HCT116 (cell line): Measurements from ENCODE around the gene TNIP1. TPM values are rescaled to one million over a fixed set of nuclear protein-coding genes. Genes with fewer than 3 reads are reported as not detected.

Experiments
- ATAC-seq: fragments of 200-7000 bp; cut with Tn5 transposase; 2 replicates; pipeline ENCODE4 v1.9.1; 2020; ENCODE audit warnings: mild to moderate bottlenecking, moderate library complexity
- BruUV-seq: library from RNA; stranded (reverse); fragments of 400-500 nt; replicated peaks from 2 replicates; lab custom pipeline; 2021; lab: Mats Ljungman, UMichigan
- CTCF ChIA-PET: fragments of 300-600 bp; sonication (Branson Sonifier 250); formaldehyde crosslinking; loops from one replicate; lab custom pipeline; 2021; ENCODE audit warnings: antibody characterized with exemption; lab: Charles Lee
- POLR2A ChIA-PET: fragments of 300-600, 350-600 bp; sonication (Branson Sonifier 250); formaldehyde crosslinking; loops from one replicate; lab custom pipeline; 2021; ENCODE audit warnings: antibody characterized with exemption; lab: Charles Lee
- RAD21 ChIA-PET, 2 experiments: fragments of 300-600 bp; sonication (Branson Sonifier 250); formaldehyde crosslinking; loops; one replicate each; lab custom pipeline; 2023; ENCODE audit warnings: low total read pairs in 2 of 2; ENCODE audit not compliant: uncharacterized antibody in 2 of 2, unreplicated experiment in 2 of 2, low non-redundant PET in 1 of 2; lab: Charles Lee
- DNase-seq: peaks from one replicate; pipeline ENCODE4 v3.0.0-alpha.2; 2010; ENCODE audit warnings: low read depth, low spot score
- H2AFZ ChIP-seq: fragments of 200-600 bp; shearing (Covaris generic), sonication (generic); 2 replicates; pipeline ENCODE4 v1.6.1; 2017; ENCODE audit warnings: low read depth, mixed run types, mixed read lengths, antibody characterized with exemption, low read length; ENCODE audit not compliant: poor library complexity, severe bottlenecking
- H3K27ac ChIP-seq: 2 replicates; pipeline ENCODE4 v1.5.1; 2012; ENCODE audit warnings: low read depth, low read length
- H3K27me3 ChIP-seq: fragments of 200-600 bp; sonication (generic); 2 replicates; pipeline ENCODE4 v1.6.1; 2016; ENCODE audit warnings: mixed run types, low read length, mixed read lengths; ENCODE audit not compliant: insufficient read depth
- H3K36me3 ChIP-seq, 2 experiments: fragments of 200-500 bp in 1 of 2; fragments of 200-600 bp in 1 of 2; sonication (Bioruptor generic) in 1 of 2; sonication (generic) in 1 of 2; 2 replicates each; pipeline versions ENCODE4 v1.5.1 to v1.6.1; 2014 to 2016; ENCODE audit warnings: low read length in 2 of 2, inconsistent platforms in 1 of 2, mixed read lengths in 1 of 2, mixed run types in 1 of 2; ENCODE audit not compliant: insufficient read depth in 2 of 2, control insufficient read depth in 1 of 2
- H3K4me1 ChIP-seq, 2 experiments: fragments of 200-600 bp in 1 of 2; sonication (generic) in 1 of 2; 2 replicates each; pipeline versions ENCODE4 v1.5.1 to v1.6.1; 2012 to 2017; ENCODE audit warnings: low read length in 2 of 2, inconsistent platforms in 1 of 2, mild to moderate bottlenecking in 1 of 2, mixed read lengths in 1 of 2, mixed run types in 1 of 2, moderate library complexity in 1 of 2; ENCODE audit not compliant: insufficient read depth in 2 of 2, control insufficient read depth in 1 of 2
- H3K4me2 ChIP-seq: fragments of 200-600 bp; sonication (generic); 2 replicates; pipeline ENCODE4 v1.6.1; 2017; ENCODE audit warnings: mixed run types, low read length, mixed read lengths
- H3K4me3 ChIP-seq, 2 experiments: fragments of 200-600 bp in 1 of 2; sonication (generic) in 1 of 2; replicated peaks in 1 of 2; 2 replicates each; pipeline ENCODE4 v1.5.1; 2011 to 2016; ENCODE audit warnings: low read length in 2 of 2, control low read depth in 1 of 2, low read depth in 1 of 2, mild to moderate bottlenecking in 1 of 2, mixed read lengths in 1 of 2, mixed run types in 1 of 2
- H3K79me2 ChIP-seq: fragments of 200-600 bp; sonication (generic); 2 replicates; pipeline ENCODE4 v1.6.1; 2017; ENCODE audit warnings: mild to moderate bottlenecking, mixed run types, low read length, moderate library complexity, mixed read lengths; ENCODE audit not compliant: insufficient read depth
- H3K9ac ChIP-seq: fragments of 200-600 bp; sonication (generic); 2 replicates; pipeline ENCODE4 v1.6.1; 2016; ENCODE audit warnings: low read length, mixed read lengths
- H3K9me2 ChIP-seq: fragments of 200-600 bp; sonication (generic), shearing (Covaris generic); 2 replicates; pipeline ENCODE4 v1.6.1; 2017; ENCODE audit warnings: mixed run types, mild to moderate bottlenecking, moderate library complexity; ENCODE audit not compliant: insufficient read depth
- H3K9me3 ChIP-seq, 2 experiments: fragments of 200-500 bp in 1 of 2; fragments of 200-600 bp in 1 of 2; sonication (Bioruptor generic) in 1 of 2; sonication (generic) in 1 of 2; 2 replicates each; pipeline ENCODE4 v1.6.1; 2014 to 2017; ENCODE audit warnings: low read length in 2 of 2, mixed read lengths in 2 of 2, inconsistent platforms in 1 of 2, low read depth in 1 of 2, mild to moderate bottlenecking in 1 of 2, mixed run types in 1 of 2, moderate library complexity in 1 of 2; ENCODE audit not compliant: control insufficient read depth in 1 of 2, insufficient read depth in 1 of 2
- H4K20me1 ChIP-seq: fragments of 200-600 bp; sonication (generic), shearing (Covaris generic); 2 replicates; pipeline ENCODE4 v1.6.1; 2017; ENCODE audit warnings: mixed run types, mild to moderate bottlenecking, moderate library complexity; ENCODE audit not compliant: insufficient read depth
- ATF3 ChIP-seq: IDR thresholded peaks from 2 replicates; pipeline ENCODE4 v1.6.1; 2012
- EZH2phosphoT487 ChIP-seq: fragments of 200-600 bp; IDR thresholded peaks from 2 replicates; pipeline ENCODE4 v1.6.1; 2018; ENCODE audit warnings: antibody characterized with exemption, borderline replicate concordance
- JUND ChIP-seq: IDR thresholded peaks from 2 replicates; pipeline ENCODE4 v1.6.1; 2012
- SIN3A ChIP-seq: IDR thresholded peaks from 2 replicates; pipeline ENCODE4 v1.6.1; 2012; ENCODE audit warnings: low read depth
- SP1 ChIP-seq: IDR thresholded peaks from 2 replicates; pipeline ENCODE4 v1.6.1; 2012; ENCODE audit warnings: low read depth
- SRF ChIP-seq: IDR thresholded peaks from 2 replicates; pipeline ENCODE4 v1.6.1; 2012; ENCODE audit warnings: low read depth
- TCF7L2 ChIP-seq: IDR thresholded peaks from 2 replicates; pipeline ENCODE4 v1.7.0; 2011; ENCODE audit warnings: borderline replicate concordance, inconsistent platforms; ENCODE audit not compliant: insufficient read depth, insufficient read length; ENCODE audit errors: extremely low read depth
- ZFX ChIP-seq: fragments of 450-650 bp; IDR thresholded peaks from 2 replicates; pipeline ENCODE4 v1.6.1; 2017
- intact Hi-C: fragments of 100-400 bp; cut with micrococcal nuclease; formaldehyde crosslinking; loops from 2 replicates; pipeline ENCODE4 v1.10.0; 2022
- total RNA-seq: library from RNA; stranded (reverse); gene quantifications from one replicate; pipeline ENCODE4 v1.2.1, GENCODE V29; 2021; ENCODE audit not compliant: unreplicated experiment
- TF ChIP-seq, protein P1 (sequence below): IDR thresholded peaks from 2 replicates; pipeline ENCODE4 v1.6.1; 2012

TNIP1 gene
- total RNA-seq, 1 experiment from 2014 or later, result 46.0 TPM

- H4K20me1 ChIP-seq, result no peaks in the 10 kb centered on the region
- no peak overlapping the region for H3K9ac ChIP-seq
- peaks cover 0 to 33% of the 10 kb centered on the region in 2 experiments; a peak in 3 of 4 replicates for H3K4me1 ChIP-seq
- DNase-seq (no peak), ATAC-seq (no peak)
- CTCF ChIA-PET, result interaction anchor here (2.0 kb wide), 1 partner anchor 17 kb away, joined by 6 read pairs; no protein-coding TSS in a partner anchor
- no peaks in the 10 kb centered on the region for H3K9me3 ChIP-seq
- no peak overlapping the region for H2AFZ ChIP-seq
- intact Hi-C loops, result no loop called here
- no peaks in the 10 kb centered on the region for H3K79me2 ChIP-seq
- POLR2A ChIA-PET, result no interaction called here
- TF ChIP-seq TCF7L2 (no peak), JUND (no peak), SP1 (no peak), SIN3A (no peak), EZH2phosphoT487 (no peak), ATF3 (no peak), ZFX (no peak)
- no peak overlapping the region for H3K4me3 ChIP-seq
- no peaks in the 10 kb centered on the region for H3K9me2 ChIP-seq
- RAD21 ChIA-PET, result no interaction called here
- no peak overlapping the region for H3K27ac ChIP-seq
- peaks cover 10 to 15% of the 10 kb centered on the region in 2 experiments; a peak in 2 of 4 replicates for H3K36me3 ChIP-seq
- BruUV-seq, result no TSS peak
- H3K27me3 ChIP-seq, result no peaks in the 10 kb centered on the region
- no peak overlapping the region for H3K4me2 ChIP-seq
Observed at GRCh38 chr5:151034422-151035379, 46.1 kb downstream of the TNIP1 start.

DNA sequence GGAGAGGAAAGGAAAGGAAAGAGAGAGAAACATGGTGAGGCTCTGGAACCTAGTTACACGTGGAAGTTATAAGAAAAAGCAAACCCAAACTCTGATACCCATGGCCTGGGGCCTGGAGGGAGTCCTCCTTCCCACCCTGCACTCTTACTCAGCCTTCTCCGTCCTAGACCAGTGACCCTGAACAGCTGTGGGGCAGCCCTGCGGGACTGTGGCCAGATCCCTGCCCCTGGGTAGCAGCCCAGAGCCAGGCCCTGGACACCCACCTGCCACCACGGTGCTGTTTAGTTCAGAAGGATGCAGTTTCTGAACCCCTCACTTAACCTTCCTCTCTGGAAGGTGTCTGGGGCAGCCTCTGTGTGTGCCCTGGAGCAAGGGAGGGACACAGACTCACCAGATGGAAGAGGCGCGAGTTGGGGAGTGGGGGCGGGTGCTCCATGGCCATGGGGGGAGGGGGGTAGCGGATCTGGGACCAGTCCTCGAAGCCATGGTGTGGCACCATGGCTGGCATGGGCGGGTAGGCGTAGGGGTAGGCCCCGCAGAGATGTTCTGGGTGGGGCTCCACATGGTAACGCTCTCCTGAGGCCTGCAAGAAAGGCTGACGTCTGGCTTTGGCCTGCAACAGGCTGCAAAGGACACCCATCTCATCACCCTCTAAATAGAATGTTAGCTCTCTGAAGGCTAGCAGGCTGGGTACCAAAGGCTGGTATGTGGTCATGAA lies 47.5 kb downstream of the TNIP1 start:
- TF ChIP-seq SRF (no peak), ATF3 (no peak), JUND (no peak), TCF7L2 (no peak)
- TF ChIP-seq, protein P1, sequence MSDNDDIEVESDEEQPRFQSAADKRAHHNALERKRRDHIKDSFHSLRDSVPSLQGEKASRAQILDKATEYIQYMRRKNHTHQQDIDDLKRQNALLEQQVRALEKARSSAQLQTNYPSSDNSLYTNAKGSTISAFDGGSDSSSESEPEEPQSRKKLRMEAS, result no peak
- TF ChIP-seq, all 23 proteins: peak for 0
- BruUV-seq, result no TSS peak
- H3K4me1 ChIP-seq, result peaks cover 0 to 20% of the 10 kb centered on the region in 2 experiments; a peak in 2 of 4 replicates
- ATAC-seq, result no peak
- ChIA-PET CTCF (no interaction called here), RAD21 (no interaction called here), POLR2A (no interaction called here)
- no peaks in the 10 kb centered on the region for H3K27me3 ChIP-seq
- no peaks in the 10 kb centered on the region for H3K9me2 ChIP-seq
- H3K27ac ChIP-seq, result no peak overlapping the region
- H2AFZ ChIP-seq, result no peak overlapping the region
- no peak for DNase-seq
- intact Hi-C loops, result no loop called here
- no peaks in the 10 kb centered on the region for H3K9me3 ChIP-seq
- H3K4me2 ChIP-seq, result no peak overlapping the region
- no peak overlapping the region for H3K4me3 ChIP-seq
- H4K20me1 ChIP-seq, result no peaks in the 10 kb centered on the region
- H3K9ac ChIP-seq, result no peak overlapping the region
- peaks cover 6 to 15% of the 10 kb centered on the region in 2 experiments; a peak in 1 of 4 replicates for H3K36me3 ChIP-seq
- H3K79me2 ChIP-seq, result no peaks in the 10 kb centered on the region
